Measurements from ENCODE around the gene BNC1.

DNA sequence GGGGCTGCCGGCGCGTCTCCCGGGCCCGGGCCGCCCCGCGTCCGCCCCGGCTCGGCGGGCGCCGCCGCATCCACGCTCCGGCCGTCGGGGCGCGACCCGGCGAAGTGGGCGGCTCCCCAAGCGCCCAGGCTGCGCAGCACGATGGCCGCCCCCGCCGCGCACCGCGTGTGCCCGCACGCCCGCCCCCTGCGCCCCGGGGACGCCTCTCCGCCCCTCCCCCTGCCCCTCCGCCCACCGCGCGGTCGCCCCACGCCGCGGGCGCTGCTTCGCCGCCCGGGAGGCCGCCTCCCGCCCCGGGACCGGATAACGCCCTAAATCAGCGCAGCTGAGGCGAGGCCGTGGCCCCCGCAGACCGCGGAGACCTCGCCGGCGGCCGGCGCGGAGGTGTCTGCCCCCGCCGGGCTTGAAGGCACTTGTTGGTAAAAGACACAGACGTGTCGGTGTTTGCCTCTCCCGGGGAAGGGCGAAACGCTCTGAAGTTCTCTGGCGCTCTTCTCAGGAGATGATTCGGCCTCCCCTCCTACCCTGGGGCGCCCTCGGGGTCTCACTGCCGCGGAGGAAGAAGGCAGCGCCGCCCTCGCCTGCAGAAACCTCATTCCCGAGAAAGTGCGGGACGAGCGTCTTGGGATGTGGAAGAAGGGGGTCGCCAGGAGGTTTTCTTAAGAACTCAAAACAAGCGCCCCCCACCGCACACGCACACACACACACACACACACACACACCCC lies at the start of gene BNC1:
- TF ChIP-seq EZH2 (IDR thresholded peaks at IDR 0.05; ENCODE audit: insufficient read depth, poor library complexity, severe bottlenecking) = no peak
- no peak for TF ChIP-seq EZH2phosphoT487 (IDR thresholded peaks at IDR 0.05; ENCODE audit: insufficient read depth, low read depth)
